ENCODE measurements around the gene GABPB2. TPM values are rescaled to one million over a fixed set of nuclear protein-coding genes. Genes with fewer than 3 reads are reported as not detected.

Gene GABPB2
- polyA plus RNA-seq, 3 donors: 2.2 to 14.0 (median 2.2) TPM

GRCh38 chr1:151037032-151037431 is 33.5 kb upstream of the GABPB2 start:
- H3K27ac ChIP-seq (ENCODE audit: low read depth in 1 of 2, low read length in 2 of 2): no peak overlapping the region
- no peak overlapping the region for H3K9ac ChIP-seq (ENCODE audit: insufficient read depth, low read length, poor library complexity, severe bottlenecking)
- H3K4me2 ChIP-seq (replicated peaks; ENCODE audit: extremely low read depth, low read length, poor library complexity, severe bottlenecking): no peak overlapping the region
- Mint-ChIP-seq H3K36me3 (peaks cover 26 to 28% of the 10 kb centered on the region in 2 donors), H3K4me3 (no peak overlapping the region), H3K9me3 (peaks cover 0 to 2% (median 0%) of the 10 kb centered on the region in 7 donors), H3K27me3 (ENCODE audit: low read depth in 3 of 3) (peaks cover 0 to 4% (median 0%) of the 10 kb centered on the region in 3 donors), H3K27ac (no peak overlapping the region), H3K4me1 (peaks cover 7% of the 10 kb centered on the region)
- no peak overlapping the region for H2AFZ ChIP-seq (ENCODE audit: insufficient read depth, low read depth, low read length, poor library complexity, severe bottlenecking)
- no peak overlapping the region for H3K4me3 ChIP-seq (replicated peaks in 1 of 3; ENCODE audit: low read depth in 2 of 3, low read length in 3 of 3)
- no peak for TF ChIP-seq CTCF (IDR thresholded peaks at IDR 0.05)
- no peaks in the 10 kb centered on the region for H3K27me3 ChIP-seq (ENCODE audit: control insufficient read depth in 2 of 2, insufficient read depth in 2 of 2, low read length in 2 of 2)
- no peaks in the 10 kb centered on the region for H3K9me3 ChIP-seq (replicated peaks in 1 of 2; ENCODE audit: control insufficient read depth in 1 of 2, insufficient read depth in 1 of 2, low read length in 2 of 2)
- no peaks in the 10 kb centered on the region for H4K20me1 ChIP-seq (ENCODE audit: insufficient read depth, low read length)
- no peaks in the 10 kb centered on the region for H3K79me2 ChIP-seq (ENCODE audit: insufficient read depth, low read length)
- intact Hi-C loops (cut with micrococcal nuclease): no loop called here
- DNase-seq: no peak
- peaks cover 11 to 20% of the 10 kb centered on the region in 2 donors for H3K36me3 ChIP-seq (replicated peaks in 1 of 2; ENCODE audit: control insufficient read depth in 1 of 2, insufficient read depth in 2 of 2, low read length in 2 of 2)
- H3K4me1 ChIP-seq (ENCODE audit: control insufficient read depth in 1 of 2, insufficient read depth in 2 of 2, low read length in 2 of 2): peaks cover 0 to 6% of the 10 kb centered on the region in 2 donors
- 78% methylated on average over 2 of the region's 6 CpGs for WGBS (ENCODE audit: insufficient coverage)

- Histone ChIP-seq H3K4me2 (replicated peaks; ENCODE audit: extremely low read depth, low read length, poor library complexity, severe bottlenecking) (no peak overlapping the region), H3K27ac (ENCODE audit: low read depth in 1 of 2, low read length in 2 of 2) (no peak overlapping the region), H3K9ac (ENCODE audit: insufficient read depth, low read length, poor library complexity, severe bottlenecking) (no peak overlapping the region), H4K20me1 (ENCODE audit: insufficient read depth, low read length) (no peaks in the 10 kb centered on the region), H3K4me3 (replicated peaks in 1 of 3; ENCODE audit: low read depth in 2 of 3, low read length in 3 of 3) (no peak overlapping the region), H2AFZ (ENCODE audit: insufficient read depth, low read depth, low read length, poor library complexity, severe bottlenecking) (no peak overlapping the region), H3K4me1 (ENCODE audit: control insufficient read depth in 1 of 2, insufficient read depth in 2 of 2, low read length in 2 of 2) (no peaks in the 10 kb centered on the region), H3K9me3 (replicated peaks in 1 of 2; ENCODE audit: control insufficient read depth in 1 of 2, insufficient read depth in 1 of 2, low read length in 2 of 2) (no peaks in the 10 kb centered on the region), H3K79me2 (ENCODE audit: insufficient read depth, low read length) (no peaks in the 10 kb centered on the region), H3K27me3 (ENCODE audit: control insufficient read depth in 2 of 2, insufficient read depth in 2 of 2, low read length in 2 of 2) (no peaks in the 10 kb centered on the region), H3K36me3 (replicated peaks in 1 of 2; ENCODE audit: control insufficient read depth in 1 of 2, insufficient read depth in 2 of 2, low read length in 2 of 2) (peaks cover 4 to 9% of the 10 kb centered on the region in 2 donors)
- no peak for TF ChIP-seq CTCF (IDR thresholded peaks at IDR 0.05)
- no peak for DNase-seq
- Mint-ChIP-seq H3K27me3 (ENCODE audit: low read depth in 3 of 3) (peaks cover 0 to 1% (median 0%) of the 10 kb centered on the region in 3 donors), H3K36me3 (peaks cover 18 to 20% of the 10 kb centered on the region in 2 donors), H3K4me3 (no peak overlapping the region), H3K9me3 (peaks cover 0 to 2% (median 0%) of the 10 kb centered on the region in 7 donors), H3K27ac (no peak overlapping the region), H3K4me1 (no peaks in the 10 kb centered on the region)
- intact Hi-C loops (cut with micrococcal nuclease): no loop called here
- WGBS (ENCODE audit: insufficient coverage): 100% methylated on average over 1 of the region's 3 CpGs
Measured at GRCh38 chr1:151039521-151039920, 31.0 kb upstream of the GABPB2 start.

All from CD14-positive monocyte (primary cell).